HG03097 (cell line): ENCODE data around the gene AMPD2.
"Not testable (repeated sequence)": the region's sequence is repeated elsewhere in the genome, so short reads cannot be mapped to it uniquely, and the experiment has no call there.

Source experiments
- ATAC-seq: cut with Tn5 transposase; IDR thresholded peaks from one replicate; pipeline ENCODE4 v1.9.1; 2021; ENCODE audit not compliant: unreplicated experiment, low FRiP score

The AMPD2 gene

GRCh38 chr1:109669949-109670302 is 50.3 kb downstream of the AMPD2 start:
- ATAC-seq, result not testable (repeated sequence)

- ATAC-seq, result no peak
Observed at GRCh38 chr1:109671067-109671466, 51.4 kb downstream of the AMPD2 start.

GRCh38 chr1:109673861-109674260 is 54.2 kb downstream of the AMPD2 start:
- ATAC-seq, result not testable (repeated sequence)

GRCh38 chr1:109676683-109677381 is 57.2 kb downstream of the AMPD2 start:
- ATAC-seq, result not testable (repeated sequence)

- ATAC-seq, result no peak
Observed at GRCh38 chr1:109677459-109677858, 57.8 kb downstream of the AMPD2 start.

GRCh38 chr1:109678637-109679036 is 59.0 kb downstream of the AMPD2 start:
- not testable (repeated sequence) for ATAC-seq
